ENCODE results near the gene CATSPER4. TPM values are rescaled to one million over a fixed set of nuclear protein-coding genes. Genes with fewer than 3 reads are reported as not detected.

Gene CATSPER4
- total and polyA plus RNA-seq, 2 donors (not counting 1 experiment from before 2014, with no cell fraction given), result not detected

DNA sequence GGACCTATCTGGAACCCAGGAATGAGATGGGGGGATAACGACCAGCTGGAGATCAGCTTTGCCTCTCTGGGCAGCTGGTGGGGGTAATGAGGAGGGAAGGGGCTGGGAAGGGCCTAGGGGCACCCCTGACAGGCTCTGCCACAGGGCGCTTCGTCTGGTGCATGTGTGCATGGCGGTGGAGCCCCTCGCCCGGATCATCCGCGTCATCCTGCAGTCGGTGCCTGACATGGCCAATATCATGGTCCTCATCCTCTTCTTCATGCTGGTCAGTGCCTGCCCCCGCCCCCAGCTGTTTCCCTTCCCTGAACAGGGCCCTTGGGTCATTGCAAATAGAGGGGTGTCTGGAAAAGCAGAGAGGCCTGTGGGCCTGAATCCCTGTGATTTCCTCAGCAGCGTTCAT, 7.4 kb downstream of the CATSPER4 start:
- Mint-ChIP-seq H3K27ac (no peak overlapping the region), H3K4me1 (no peaks in the 10 kb centered on the region), H3K9me3 (ENCODE audit: insufficient read depth) (no peaks in the 10 kb centered on the region), H3K4me3 (no peak overlapping the region), H3K27me3 (peaks cover 9% of the 10 kb centered on the region)
- no peaks in the 10 kb centered on the region for H3K9me3 ChIP-seq (ENCODE audit: control extremely low read depth in 1 of 3, control insufficient read depth in 2 of 3, insufficient read depth in 1 of 3, low read length in 2 of 3)
- no peaks in the 10 kb centered on the region for H3K79me2 ChIP-seq (ENCODE audit: control insufficient read depth, insufficient read depth, low read length)
- H3K4me3 ChIP-seq (ENCODE audit: control extremely low read depth in 1 of 5, extremely low read depth in 1 of 5, insufficient read depth in 1 of 5, low read depth in 2 of 5, low read length in 4 of 5), result no peak overlapping the region
- intact Hi-C loops (cut with micrococcal nuclease), result no loop called here
- no peak overlapping the region for H3K4me2 ChIP-seq (replicated peaks; ENCODE audit: low read depth, low read length, poor library complexity, severe bottlenecking)
- H3K4me1 ChIP-seq (ENCODE audit: control insufficient read depth in 2 of 2, insufficient read depth in 2 of 2, low read length in 2 of 2), result no peaks in the 10 kb centered on the region
- no peak overlapping the region for H3K27ac ChIP-seq (ENCODE audit: low read length in 2 of 2)
- peaks cover 0 to 13% (median 4%) of the 10 kb centered on the region in 4 experiments for H3K27me3 ChIP-seq (replicated peaks in 1 of 4; ENCODE audit: control extremely low read depth in 1 of 4, control insufficient read depth in 3 of 4, insufficient read depth in 4 of 4, low read length in 3 of 4)
- TF ChIP-seq EZH2 (IDR thresholded peaks at IDR 0.05; ENCODE audit: borderline replicate concordance, insufficient read depth, low read depth, low read length, poor library complexity, severe bottlenecking), result no peak
- TF ChIP-seq, protein P1, sequence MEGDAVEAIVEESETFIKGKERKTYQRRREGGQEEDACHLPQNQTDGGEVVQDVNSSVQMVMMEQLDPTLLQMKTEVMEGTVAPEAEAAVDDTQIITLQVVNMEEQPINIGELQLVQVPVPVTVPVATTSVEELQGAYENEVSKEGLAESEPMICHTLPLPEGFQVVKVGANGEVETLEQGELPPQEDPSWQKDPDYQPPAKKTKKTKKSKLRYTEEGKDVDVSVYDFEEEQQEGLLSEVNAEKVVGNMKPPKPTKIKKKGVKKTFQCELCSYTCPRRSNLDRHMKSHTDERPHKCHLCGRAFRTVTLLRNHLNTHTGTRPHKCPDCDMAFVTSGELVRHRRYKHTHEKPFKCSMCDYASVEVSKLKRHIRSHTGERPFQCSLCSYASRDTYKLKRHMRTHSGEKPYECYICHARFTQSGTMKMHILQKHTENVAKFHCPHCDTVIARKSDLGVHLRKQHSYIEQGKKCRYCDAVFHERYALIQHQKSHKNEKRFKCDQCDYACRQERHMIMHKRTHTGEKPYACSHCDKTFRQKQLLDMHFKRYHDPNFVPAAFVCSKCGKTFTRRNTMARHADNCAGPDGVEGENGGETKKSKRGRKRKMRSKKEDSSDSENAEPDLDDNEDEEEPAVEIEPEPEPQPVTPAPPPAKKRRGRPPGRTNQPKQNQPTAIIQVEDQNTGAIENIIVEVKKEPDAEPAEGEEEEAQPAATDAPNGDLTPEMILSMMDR (IDR thresholded peaks at IDR 0.05), result no peak
- ATAC-seq (ENCODE audit: low read depth) (no peak), DNase-seq (no peak)
- ChIA-PET POLR2A (no interaction called here), CTCF (interaction anchor here (1.1 kb wide), 1 partner anchor 219 kb away, joined by 3 read pairs; no protein-coding TSS in a partner anchor)
- no peaks in the 10 kb centered on the region for H3K36me3 ChIP-seq (replicated peaks in 1 of 2; ENCODE audit: control extremely low read depth in 1 of 2, control insufficient read depth in 1 of 2, extremely low read depth in 1 of 2, insufficient read depth in 2 of 2, low read length in 1 of 2)
- H2AFZ ChIP-seq (ENCODE audit: insufficient read depth, low read depth, low read length, poor library complexity, severe bottlenecking), result no peak overlapping the region
- no peak overlapping the region for H3K9ac ChIP-seq (ENCODE audit: low read length)
- whole genome bisulfite sequencing (ENCODE audit: insufficient coverage), result 94% methylated on average over 10 of the region's 11 CpGs
- H4K20me1 ChIP-seq (ENCODE audit: control insufficient read depth, insufficient read depth, low read length, poor library complexity, severe bottlenecking), result no peaks in the 10 kb centered on the region

DNA sequence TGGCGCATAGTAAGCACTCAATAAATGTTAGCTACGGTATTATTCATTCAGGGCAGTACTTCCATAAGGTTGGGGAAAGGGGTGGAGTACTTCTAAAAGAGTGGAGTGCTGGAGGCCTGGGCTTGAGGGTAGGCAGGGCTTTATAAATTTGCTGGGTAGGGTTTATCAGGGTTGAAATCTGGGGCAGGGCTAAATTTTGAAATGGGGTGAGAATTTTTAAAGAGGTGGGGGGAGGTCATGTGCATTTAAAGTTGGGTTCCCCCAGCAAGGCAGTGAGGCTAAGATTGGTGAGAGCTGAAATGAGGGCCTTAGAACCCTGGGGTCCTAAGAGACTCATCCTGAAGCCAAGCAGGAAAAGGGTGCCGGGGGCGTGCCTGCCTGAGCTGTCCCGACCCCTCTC, 10.0 kb downstream of the CATSPER4 start:
- no peak overlapping the region for H2AFZ ChIP-seq (ENCODE audit: insufficient read depth, low read depth, low read length, poor library complexity, severe bottlenecking)
- no peaks in the 10 kb centered on the region for H3K36me3 ChIP-seq (replicated peaks in 1 of 2; ENCODE audit: control extremely low read depth in 1 of 2, control insufficient read depth in 1 of 2, extremely low read depth in 1 of 2, insufficient read depth in 2 of 2, low read length in 1 of 2)
- 100% methylated on average over 3 of the region's 5 CpGs for WGBS (ENCODE audit: insufficient coverage)
- DNase-seq (no peak), ATAC-seq (ENCODE audit: low read depth) (no peak)
- no peaks in the 10 kb centered on the region for H3K9me3 ChIP-seq (ENCODE audit: control extremely low read depth in 1 of 3, control insufficient read depth in 2 of 3, insufficient read depth in 1 of 3, low read length in 2 of 3)
- H3K4me3 Mint-ChIP-seq, result no peak overlapping the region
- H3K27me3 Mint-ChIP-seq, result peaks cover 15% of the 10 kb centered on the region
- ChIA-PET POLR2A (no interaction called here), CTCF (interaction anchor here (1.1 kb wide), 1 partner anchor 10 kb away, joined by 3 read pairs; no protein-coding TSS in a partner anchor)
- H3K4me2 ChIP-seq (replicated peaks; ENCODE audit: low read depth, low read length, poor library complexity, severe bottlenecking), result no peak overlapping the region
- no peaks in the 10 kb centered on the region for H3K4me1 ChIP-seq (ENCODE audit: control insufficient read depth in 2 of 2, insufficient read depth in 2 of 2, low read length in 2 of 2)
- no peak overlapping the region for H3K27ac ChIP-seq (ENCODE audit: low read length in 2 of 2)
- peaks cover 0 to 11% (median 4%) of the 10 kb centered on the region in 4 experiments for H3K27me3 ChIP-seq (replicated peaks in 1 of 4; ENCODE audit: control extremely low read depth in 1 of 4, control insufficient read depth in 3 of 4, insufficient read depth in 4 of 4, low read length in 3 of 4)
- no peaks in the 10 kb centered on the region for H4K20me1 ChIP-seq (ENCODE audit: control insufficient read depth, insufficient read depth, low read length, poor library complexity, severe bottlenecking)
- no peak overlapping the region for H3K4me3 ChIP-seq (ENCODE audit: control extremely low read depth in 1 of 5, extremely low read depth in 1 of 5, insufficient read depth in 1 of 5, low read depth in 2 of 5, low read length in 4 of 5)
- H3K79me2 ChIP-seq (ENCODE audit: control insufficient read depth, insufficient read depth, low read length), result no peaks in the 10 kb centered on the region
- no peak overlapping the region for H3K27ac Mint-ChIP-seq
- H3K4me1 Mint-ChIP-seq, result no peaks in the 10 kb centered on the region
- TF ChIP-seq, protein P1 (IDR thresholded peaks at IDR 0.05), result no peak
- TF ChIP-seq EZH2 (IDR thresholded peaks at IDR 0.05; ENCODE audit: borderline replicate concordance, insufficient read depth, low read depth, low read length, poor library complexity, severe bottlenecking), result no peak
- no peaks in the 10 kb centered on the region for H3K9me3 Mint-ChIP-seq (ENCODE audit: insufficient read depth)
- intact Hi-C loops (cut with micrococcal nuclease), result no loop called here
- H3K9ac ChIP-seq (ENCODE audit: low read length), result no peak overlapping the region

Data from B cell (primary cell).